Pulmonary artery endothelial cell (primary cell): Measurements from ENCODE around the gene PTPN9. TPM values are rescaled to one million over a fixed set of nuclear protein-coding genes. Genes with fewer than 3 reads are reported as not detected.

Experiments used
- DNase-seq: peaks from one replicate; pipeline ENCODE4 v3.0.0-alpha.2; 2011; ENCODE audit warnings: low read depth, low spot score
- total RNA-seq: library from RNA; depleted of rRNA; stranded (reverse); fragments of >200 nt; gene quantifications from 2 replicates; pipeline ENCODE4 v1.2.3, GENCODE V29; 2014

The PTPN9 gene
- total RNA-seq, 1 donor from 2014 or later = 24.8 TPM

DNA sequence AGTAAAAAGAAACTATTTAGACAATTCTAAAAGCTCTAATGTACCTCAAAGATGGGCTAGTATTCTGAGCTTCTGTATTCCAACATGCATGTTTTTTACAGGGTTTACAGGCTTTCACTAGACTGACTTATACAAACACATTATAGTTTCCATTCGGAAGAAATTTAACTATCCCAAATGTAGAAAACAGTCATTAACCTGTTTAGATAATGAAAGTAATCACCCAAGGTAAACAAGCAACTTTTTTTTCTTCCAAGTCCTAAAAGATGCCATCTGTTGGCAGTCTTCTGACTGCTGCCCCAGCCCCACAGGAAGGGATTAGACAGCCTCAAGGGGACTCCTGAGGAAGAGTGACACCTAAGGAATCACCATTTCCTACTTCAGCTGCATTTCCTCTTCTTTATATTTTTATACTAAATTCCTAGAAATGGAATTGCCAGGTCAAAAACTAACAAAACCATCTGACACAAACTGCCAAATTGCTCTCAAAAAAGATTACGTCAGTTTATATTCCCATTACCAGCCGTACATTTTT lies 153.1 kb downstream of the PTPN9 start:
- DNase-seq = no peak

DNA sequence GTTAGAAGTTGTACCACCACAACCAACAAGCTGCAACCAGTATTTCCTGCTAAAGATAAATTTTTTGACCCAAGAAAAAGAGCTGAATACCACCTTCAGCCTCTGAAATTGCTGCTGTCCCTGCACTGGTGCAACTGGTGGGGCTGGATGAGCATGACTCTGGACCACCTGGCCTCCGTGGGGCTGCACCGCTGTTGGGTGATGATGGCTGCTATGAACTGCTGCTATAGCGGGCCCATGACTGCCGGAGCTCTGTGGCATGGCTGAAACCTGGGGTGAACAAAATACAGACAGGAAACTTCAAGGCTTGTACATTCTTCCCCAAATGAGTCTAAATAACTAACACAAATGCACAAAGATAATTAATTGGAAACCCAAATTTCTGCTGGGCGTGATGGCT lies 156.6 kb downstream of the PTPN9 start:
- DNase-seq = no peak

DNA sequence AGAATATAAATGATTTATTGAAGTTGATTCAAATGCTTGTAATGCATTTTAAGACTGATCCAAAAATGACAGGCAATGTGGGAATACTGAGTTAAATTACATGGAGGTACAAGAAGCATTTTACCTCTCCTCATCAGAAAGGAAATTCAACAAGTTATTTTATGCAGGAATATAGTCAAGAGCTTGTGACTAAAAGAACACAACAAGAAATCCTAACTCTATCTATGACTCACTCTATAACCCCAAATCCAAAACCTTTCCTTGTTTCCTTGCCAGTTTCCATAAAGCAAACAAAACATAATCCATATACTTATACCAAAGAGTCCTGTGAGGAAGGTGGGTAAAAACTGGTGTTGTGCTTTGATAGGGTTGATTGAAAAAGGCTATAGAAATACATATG lies 158.4 kb downstream of the PTPN9 start:
- no peak for DNase-seq

DNA sequence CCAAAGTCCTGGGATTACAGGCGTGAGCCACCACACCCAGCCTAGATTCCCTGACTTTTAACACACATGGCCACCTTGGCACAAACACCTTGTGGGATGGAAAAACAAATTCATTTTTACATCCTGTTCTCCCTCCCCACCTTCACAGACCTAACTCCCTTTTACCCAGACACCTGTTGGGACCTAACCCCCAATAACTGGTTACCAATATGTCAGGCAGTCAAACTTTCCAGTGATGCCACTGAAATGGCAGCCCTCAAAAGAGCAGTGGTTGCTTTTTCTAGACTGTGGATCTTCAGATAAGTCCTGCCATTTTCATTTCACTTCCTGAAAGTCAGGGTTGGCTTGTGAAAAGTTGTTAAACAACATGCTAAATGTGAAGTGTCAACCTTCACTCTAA lies 162.5 kb downstream of the PTPN9 start:
- DNase-seq = no peak

Other genes starting within 250 kb of the PTPN9 start
- 71.5 and 81.1 TPM in 2 replicates for gene COMMD4, start 243.3 kb downstream of the PTPN9 start, total RNA-seq
- gene NEIL1, start 232.3 kb downstream of the PTPN9 start, total RNA-seq = 9.6 and 10.6 TPM in 2 replicates
- 118 and 136 TPM in 2 replicates for gene MAN2C1, start 210.7 kb downstream of the PTPN9 start, total RNA-seq
- gene SIN3A, start 127.6 kb downstream of the PTPN9 start, total RNA-seq = 20.8 and 25.7 TPM in 2 replicates
- gene SNUPN, start 46.4 kb upstream of the PTPN9 start, total RNA-seq = 22.4 and 25.3 TPM in 2 replicates
- 59.8 and 75.6 TPM in 2 replicates for gene IMP3, start 60.9 kb upstream of the PTPN9 start, total RNA-seq
- 7.8 and 8.5 TPM in 2 replicates for gene SNX33, start 68.6 kb upstream of the PTPN9 start, total RNA-seq
- under 0.01 and 0.04 TPM in 2 replicates for gene CSPG4, start 133.5 kb upstream of the PTPN9 start, total RNA-seq